PC-9 (cell line): ENCODE measurements around the gene SDK1. TPM values are rescaled to one million over a fixed set of nuclear protein-coding genes. Genes with fewer than 3 reads are reported as not detected.

ENCODE experiments used
- BruUV-seq: library from RNA; stranded (reverse); fragments of 400-500 nt; replicated peaks from 2 replicates; lab custom pipeline; 2021; lab: Mats Ljungman, UMichigan
- CTCF ChIA-PET: fragments of 300-600 bp; sonication (Branson Sonifier 250); formaldehyde crosslinking; loops from one replicate; lab custom pipeline; 2022; ENCODE audit warnings: antibody characterized with exemption; lab: Charles Lee
- POLR2A ChIA-PET: fragments of 300-600 bp; sonication (Branson Sonifier 250); formaldehyde crosslinking; loops from one replicate; lab custom pipeline; 2022; ENCODE audit warnings: antibody characterized with exemption; ENCODE audit not compliant: unreplicated experiment; lab: Charles Lee
- DNase-seq, 2 experiments: peaks; one replicate each; pipeline versions ENCODE4 v3.0.0 to v3.0.0-alpha.2; 2015 to 2022; ENCODE audit warnings: mixed read lengths in 1 of 2
- H2AFZ ChIP-seq: fragments of 200-600 bp; sonication (generic); 2 replicates; pipeline ENCODE4 v1.8.1; 2017; ENCODE audit warnings: antibody characterized with exemption
- H3F3A ChIP-seq: fragments of 200-600 bp; sonication (generic); 2 replicates; pipeline ENCODE4 v1.8.1; 2017; ENCODE audit warnings: antibody characterized with exemption, mild to moderate bottlenecking, low read depth; ENCODE audit not compliant: insufficient read depth
- H3K27ac ChIP-seq: fragments of 200-600 bp; sonication (generic); 2 replicates; pipeline ENCODE4 v1.6.1; 2016; ENCODE audit warnings: mixed run types
- H3K27me3 ChIP-seq: fragments of 200-600 bp; sonication (generic); 2 replicates; pipeline ENCODE4 v1.6.1; 2016; ENCODE audit warnings: low read depth, mixed run types; ENCODE audit not compliant: insufficient read depth
- H3K36me3 ChIP-seq: fragments of 200-600 bp; sonication (generic); 2 replicates; pipeline ENCODE4 v1.6.1; 2016; ENCODE audit warnings: low read depth, mixed run types
- H3K4me1 ChIP-seq: fragments of 200-600 bp; sonication (generic); replicated peaks from 2 replicates; pipeline ENCODE4 v1.6.1; 2016; ENCODE audit warnings: mixed run types; ENCODE audit not compliant: insufficient read depth
- H3K4me2 ChIP-seq: fragments of 200-600 bp; sonication (generic); 2 replicates; pipeline ENCODE4 v1.6.1; 2017; ENCODE audit warnings: mixed run types
- H3K4me3 ChIP-seq: fragments of 200-600 bp; sonication (generic); 2 replicates; pipeline ENCODE4 v1.6.1; 2016; ENCODE audit warnings: mixed run types
- H3K79me2 ChIP-seq: fragments of 200-600 bp; sonication (generic); 2 replicates; pipeline ENCODE4 v1.6.1; 2017; ENCODE audit warnings: low read depth, mixed run types
- H3K9me2 ChIP-seq: fragments of 200-600 bp; sonication (generic); 2 replicates; pipeline ENCODE4 v1.8.1; 2017; ENCODE audit warnings: mild to moderate bottlenecking; ENCODE audit not compliant: insufficient read depth
- H3K9me3 ChIP-seq: fragments of 200-600 bp; sonication (generic); 2 replicates; pipeline ENCODE4 v1.8.1; 2016; ENCODE audit warnings: low read depth; ENCODE audit not compliant: insufficient read depth
- H4K20me1 ChIP-seq: fragments of 200-600 bp; sonication (generic); 2 replicates; pipeline ENCODE4 v1.8.1; 2017; ENCODE audit not compliant: insufficient read depth
- EZH2 ChIP-seq: fragments of 200-600 bp; sonication (generic); IDR thresholded peaks from 2 replicates; pipeline ENCODE4 v1.8.0; 2017; ENCODE audit warnings: antibody characterized with exemption, low read depth
- intact Hi-C: fragments of 100-400 bp; cut with micrococcal nuclease; formaldehyde crosslinking; loops from one replicate; pipeline ENCODE4 v1.10.0; 2022; ENCODE audit not compliant: unreplicated experiment
- total RNA-seq: library from RNA; stranded (reverse); gene quantifications from 2 replicates; pipeline ENCODE4 v1.2.3, GENCODE V29; 2021
- TF ChIP-seq, protein P1 (sequence below): fragments of 200-600 bp; sonication (generic); conservative IDR thresholded peaks from 2 replicates; pipeline ENCODE4 v1.6.1; 2017; ENCODE audit warnings: mixed run types, antibody characterized with exemption, mild to moderate bottlenecking, moderate library complexity

The SDK1 gene
- total RNA-seq, 1 experiment from 2014 or later = not detected

DNA sequence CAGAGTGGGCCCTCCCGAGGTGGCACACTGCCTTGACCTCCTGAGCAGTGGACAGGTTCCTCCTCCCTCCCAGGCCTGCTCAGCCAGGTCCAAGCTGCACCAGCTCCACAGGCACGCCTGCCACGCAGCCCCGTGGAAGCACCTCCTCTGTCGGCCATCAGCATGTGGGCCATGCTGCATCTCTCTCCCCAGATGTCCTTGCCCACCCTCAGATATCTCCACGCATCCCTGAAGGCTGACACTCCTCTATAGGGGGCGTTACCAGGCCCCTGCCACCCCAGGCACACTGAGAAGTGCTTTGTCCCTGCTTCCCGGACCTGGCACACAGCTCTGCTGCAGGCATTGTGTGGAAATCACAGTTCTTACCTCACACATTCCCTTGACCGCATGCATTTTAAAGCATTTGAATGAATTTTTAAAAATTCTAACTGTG, 598.5 kb downstream of the SDK1 start:
- no peak overlapping the region for H2AFZ ChIP-seq
- CTCF ChIA-PET = no interaction called here
- H3K36me3 ChIP-seq = no peaks in the 10 kb centered on the region
- no peak overlapping the region for H3K27ac ChIP-seq
- H3F3A ChIP-seq = no peaks in the 10 kb centered on the region
- H3K9me2 ChIP-seq = no peaks in the 10 kb centered on the region
- H4K20me1 ChIP-seq = no peaks in the 10 kb centered on the region
- H3K4me3 ChIP-seq = no peak overlapping the region
- H3K4me2 ChIP-seq = no peak overlapping the region
- no TSS peak for BruUV-seq
- H3K9me3 ChIP-seq = no peaks in the 10 kb centered on the region; the same call in 1 of the 2 replicates
- H3K4me1 ChIP-seq = no peaks in the 10 kb centered on the region
- no peaks in the 10 kb centered on the region for H3K79me2 ChIP-seq
- no peak for DNase-seq
- intact Hi-C loops = no loop called here
- POLR2A ChIA-PET = no interaction called here
- TF ChIP-seq, protein P1, sequence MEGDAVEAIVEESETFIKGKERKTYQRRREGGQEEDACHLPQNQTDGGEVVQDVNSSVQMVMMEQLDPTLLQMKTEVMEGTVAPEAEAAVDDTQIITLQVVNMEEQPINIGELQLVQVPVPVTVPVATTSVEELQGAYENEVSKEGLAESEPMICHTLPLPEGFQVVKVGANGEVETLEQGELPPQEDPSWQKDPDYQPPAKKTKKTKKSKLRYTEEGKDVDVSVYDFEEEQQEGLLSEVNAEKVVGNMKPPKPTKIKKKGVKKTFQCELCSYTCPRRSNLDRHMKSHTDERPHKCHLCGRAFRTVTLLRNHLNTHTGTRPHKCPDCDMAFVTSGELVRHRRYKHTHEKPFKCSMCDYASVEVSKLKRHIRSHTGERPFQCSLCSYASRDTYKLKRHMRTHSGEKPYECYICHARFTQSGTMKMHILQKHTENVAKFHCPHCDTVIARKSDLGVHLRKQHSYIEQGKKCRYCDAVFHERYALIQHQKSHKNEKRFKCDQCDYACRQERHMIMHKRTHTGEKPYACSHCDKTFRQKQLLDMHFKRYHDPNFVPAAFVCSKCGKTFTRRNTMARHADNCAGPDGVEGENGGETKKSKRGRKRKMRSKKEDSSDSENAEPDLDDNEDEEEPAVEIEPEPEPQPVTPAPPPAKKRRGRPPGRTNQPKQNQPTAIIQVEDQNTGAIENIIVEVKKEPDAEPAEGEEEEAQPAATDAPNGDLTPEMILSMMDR = no peak
- no peak for TF ChIP-seq EZH2
- peaks cover 79% of the 10 kb centered on the region for H3K27me3 ChIP-seq

DNA sequence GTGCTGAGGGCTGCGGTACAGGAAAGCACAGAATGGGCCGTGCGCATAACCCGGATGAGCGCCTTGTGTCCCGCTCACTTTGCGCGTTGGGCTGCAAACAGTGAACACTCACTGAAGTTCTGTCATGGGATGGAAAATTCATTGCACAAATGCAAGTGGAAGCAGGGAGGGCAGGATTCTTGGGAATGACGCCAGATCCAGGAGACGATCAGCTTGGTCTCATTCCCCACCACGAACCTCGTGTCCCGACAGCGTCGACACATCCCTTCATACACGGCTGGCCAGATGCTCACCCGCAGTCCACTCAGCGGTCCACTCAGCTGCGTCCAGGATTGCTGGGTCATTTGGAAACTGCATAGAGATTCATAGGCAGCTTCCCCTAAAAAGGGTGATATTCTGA, 607.1 kb downstream of the SDK1 start:
- no TSS peak for BruUV-seq
- no peak for DNase-seq
- intact Hi-C loops = no loop called here
- ChIA-PET CTCF (no interaction called here), POLR2A (no interaction called here)
- TF ChIP-seq EZH2 = no peak
- TF ChIP-seq, protein P1 = no peak
- peaks cover 56% of the 10 kb centered on the region for H3K27me3 ChIP-seq
- H3K4me1 ChIP-seq = 0 out of 2 replicates have a peak, but pooled peaks cover 15% of the 10 kb centered on the region
- H3K27ac ChIP-seq = no peak overlapping the region
- no peak overlapping the region for H3K4me3 ChIP-seq
- H3K79me2 ChIP-seq = no peaks in the 10 kb centered on the region
- H3K36me3 ChIP-seq = no peaks in the 10 kb centered on the region
- H2AFZ ChIP-seq = no peak overlapping the region
- H4K20me1 ChIP-seq = no peaks in the 10 kb centered on the region
- no peak overlapping the region for H3K4me2 ChIP-seq
- no peaks in the 10 kb centered on the region for H3K9me2 ChIP-seq
- H3F3A ChIP-seq = no peaks in the 10 kb centered on the region
- no peaks in the 10 kb centered on the region for H3K9me3 ChIP-seq

DNA sequence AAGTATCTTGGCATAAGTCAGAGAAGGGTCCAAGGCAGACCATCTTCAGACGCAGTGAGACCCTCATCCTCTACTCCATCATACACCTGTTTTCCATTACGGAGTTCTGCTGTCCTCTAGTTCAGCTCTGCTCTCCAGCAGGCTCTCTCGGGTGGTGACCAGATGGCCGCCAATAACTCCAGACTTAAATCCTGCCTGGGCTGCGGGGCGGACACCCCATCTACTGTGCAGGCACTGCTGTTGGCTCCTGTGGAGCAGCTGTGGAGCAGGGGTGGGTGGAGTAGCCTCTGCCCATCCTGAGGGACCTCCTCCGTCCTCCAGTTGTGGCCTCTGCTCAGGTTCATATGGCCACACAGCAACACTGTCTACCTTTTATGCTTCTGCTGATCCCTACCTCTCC, 608.1 kb downstream of the SDK1 start:
- peaks cover 55% of the 10 kb centered on the region for H3K27me3 ChIP-seq
- ChIA-PET CTCF (no interaction called here), POLR2A (no interaction called here)
- BruUV-seq = no TSS peak
- TF ChIP-seq EZH2 = no peak
- TF ChIP-seq, protein P1 = no peak
- no peak overlapping the region for H3K4me3 ChIP-seq
- H2AFZ ChIP-seq = no peak overlapping the region
- no peaks in the 10 kb centered on the region for H4K20me1 ChIP-seq
- no peaks in the 10 kb centered on the region for H3K79me2 ChIP-seq
- H3K27ac ChIP-seq = no peak overlapping the region
- H3K9me3 ChIP-seq = no peaks in the 10 kb centered on the region
- no peaks in the 10 kb centered on the region for H3F3A ChIP-seq
- intact Hi-C loops = no loop called here
- no peak for DNase-seq
- H3K36me3 ChIP-seq = no peaks in the 10 kb centered on the region
- H3K4me1 ChIP-seq = 0 out of 2 replicates have a peak, but pooled peaks cover 15% of the 10 kb centered on the region
- no peaks in the 10 kb centered on the region for H3K9me2 ChIP-seq
- H3K4me2 ChIP-seq = no peak overlapping the region
